Measurements from ENCODE around the gene CROT. TPM values are rescaled to one million over a fixed set of nuclear protein-coding genes. Genes with fewer than 3 reads are reported as not detected.

CROT gene
- polyA plus RNA-seq, 1 donor = 64.1 TPM

DNA sequence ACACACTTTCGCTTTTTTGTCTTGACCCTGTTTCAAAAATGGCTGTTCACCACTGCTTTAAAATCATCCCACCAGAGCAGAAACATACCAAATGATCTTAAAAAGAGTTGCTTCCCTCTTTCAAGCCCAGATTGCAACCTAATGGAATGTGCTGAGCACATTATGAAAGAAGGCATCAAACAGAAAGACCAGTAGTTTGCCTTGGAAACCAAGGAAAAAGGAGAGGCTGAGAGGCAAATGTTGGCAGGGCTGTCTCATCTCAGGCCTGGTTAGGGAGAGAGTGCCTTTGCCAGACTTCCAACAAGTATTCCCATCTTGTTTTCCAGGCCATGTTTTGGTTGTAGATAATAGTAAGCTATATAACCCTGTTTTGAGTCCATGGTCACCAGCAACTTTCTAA is 65.7 kb downstream of the CROT start:
- no peak for DNase-seq
- no peaks in the 10 kb centered on the region for H3K36me3 ChIP-seq (ENCODE audit: control insufficient read depth, insufficient read depth, low read length)
- no peaks in the 10 kb centered on the region for H3K27me3 ChIP-seq (ENCODE audit: control insufficient read depth, insufficient read depth, low read length)
- H3K9me3 ChIP-seq (ENCODE audit: control insufficient read depth, low read depth, low read length) = no peaks in the 10 kb centered on the region
- no CpG with 5 or more reads among the region's 1 CpG for WGBS (ENCODE audit: insufficient coverage, low lambda C conversion rate)
- H3K4me3 ChIP-seq (ENCODE audit: low read length) = no peak overlapping the region
- H3K27ac ChIP-seq (ENCODE audit: low read length) = no peak overlapping the region
- H3K4me1 ChIP-seq (ENCODE audit: control insufficient read depth, insufficient read depth, low read length) = peaks cover 4% of the 10 kb centered on the region

DNA sequence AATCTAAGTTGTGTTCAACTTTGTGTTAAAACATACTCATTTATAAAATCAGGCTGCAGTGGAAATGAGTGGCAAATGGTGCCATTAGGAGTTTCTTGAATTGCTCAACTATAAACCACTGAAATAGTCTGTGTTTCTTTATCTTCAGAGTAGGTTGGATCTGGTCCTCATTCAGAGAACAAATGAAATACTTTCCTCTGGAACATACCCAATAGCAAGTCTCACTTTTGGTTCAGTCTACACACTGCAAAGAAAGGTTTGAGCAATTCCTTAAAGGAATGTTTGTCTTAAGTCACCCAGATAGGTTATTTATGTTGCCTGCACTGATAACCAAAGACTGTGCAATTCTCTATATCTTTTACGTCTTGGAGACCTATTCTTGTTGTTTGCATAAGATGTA is 67.6 kb downstream of the CROT start:
- no peaks in the 10 kb centered on the region for H3K9me3 ChIP-seq (ENCODE audit: control insufficient read depth, low read depth, low read length)
- no peak overlapping the region for H3K27ac ChIP-seq (ENCODE audit: low read length)
- H3K36me3 ChIP-seq (ENCODE audit: control insufficient read depth, insufficient read depth, low read length) = no peaks in the 10 kb centered on the region
- no CpG with 5 or more reads among the region's 1 CpG for WGBS (ENCODE audit: insufficient coverage, low lambda C conversion rate)
- no peaks in the 10 kb centered on the region for H3K27me3 ChIP-seq (ENCODE audit: control insufficient read depth, insufficient read depth, low read length)
- peaks cover 4% of the 10 kb centered on the region for H3K4me1 ChIP-seq (ENCODE audit: control insufficient read depth, insufficient read depth, low read length)
- no peak for DNase-seq
- H3K4me3 ChIP-seq (ENCODE audit: low read length) = no peak overlapping the region

DNA sequence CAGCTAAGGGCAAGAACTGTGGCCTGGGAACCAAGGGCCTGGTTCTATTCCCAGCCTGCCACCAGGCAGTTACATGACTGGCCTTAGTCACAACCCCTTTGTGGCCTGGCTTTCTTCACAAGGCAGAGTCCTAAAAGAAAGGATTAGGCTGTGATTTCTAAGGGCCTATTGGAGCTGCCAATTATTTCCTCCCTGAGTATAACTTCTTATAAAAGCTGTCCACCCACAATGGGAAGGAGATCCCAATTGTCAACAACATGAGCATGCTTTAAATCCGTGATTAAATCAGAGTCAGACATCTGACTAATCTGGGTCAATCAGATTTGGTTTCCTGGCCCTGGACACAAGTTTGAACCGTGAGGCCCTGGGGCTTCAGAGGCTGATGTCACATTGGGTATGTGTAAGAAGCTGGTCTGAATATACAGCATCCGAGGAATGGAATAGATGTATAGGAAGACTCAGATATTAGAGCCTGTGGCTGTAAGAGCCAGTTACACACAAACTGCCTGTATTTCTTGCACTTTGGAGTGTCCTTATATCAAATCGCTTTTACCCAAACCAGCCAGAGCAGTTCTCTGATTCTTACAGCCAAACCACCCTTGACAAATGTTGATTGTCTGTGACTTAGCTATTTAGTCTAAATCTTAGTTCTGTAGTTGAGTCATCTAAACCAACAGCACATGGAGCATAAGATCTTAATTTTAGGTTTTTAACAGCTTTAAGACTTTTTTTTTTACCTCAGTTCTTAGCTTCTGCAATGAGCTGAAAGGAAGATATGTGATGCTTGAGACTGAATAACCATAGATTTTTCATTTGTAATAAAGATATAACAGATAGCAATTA is 68.7 kb downstream of the CROT start:
- no peaks in the 10 kb centered on the region for H3K9me3 ChIP-seq (ENCODE audit: control insufficient read depth, low read depth, low read length)
- DNase-seq = no peak
- H3K27me3 ChIP-seq (ENCODE audit: control insufficient read depth, insufficient read depth, low read length) = no peaks in the 10 kb centered on the region
- H3K4me3 ChIP-seq (ENCODE audit: low read length) = no peak overlapping the region
- H3K4me1 ChIP-seq (ENCODE audit: control insufficient read depth, insufficient read depth, low read length) = peaks cover 4% of the 10 kb centered on the region
- WGBS (ENCODE audit: insufficient coverage, low lambda C conversion rate) = no CpG with 5 or more reads among the region's 4 CpGs
- H3K27ac ChIP-seq (ENCODE audit: low read length) = peak overlapping the region; percentile 39
- no peaks in the 10 kb centered on the region for H3K36me3 ChIP-seq (ENCODE audit: control insufficient read depth, insufficient read depth, low read length)

DNA sequence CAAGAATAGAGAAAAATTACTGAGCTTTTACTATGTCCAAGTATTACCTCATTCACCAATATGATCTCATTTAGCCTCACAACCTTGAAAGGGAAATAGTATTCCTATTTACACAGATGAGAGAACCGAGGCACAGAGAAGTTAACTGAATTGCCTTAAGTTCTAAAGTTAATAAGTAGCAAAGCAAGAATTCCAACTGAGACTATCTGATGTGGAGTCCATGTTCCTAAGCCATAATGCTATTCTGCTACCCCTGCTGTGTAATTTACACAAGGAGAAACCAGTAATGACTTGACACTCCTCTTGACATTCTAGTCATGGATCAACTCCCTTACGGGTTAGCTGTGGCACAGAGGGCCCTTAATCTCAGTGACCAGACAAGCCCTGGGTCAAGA is 69.3 kb downstream of the CROT start:
- Histone ChIP-seq H3K9me3 (ENCODE audit: control insufficient read depth, low read depth, low read length) (no peaks in the 10 kb centered on the region), H3K36me3 (ENCODE audit: control insufficient read depth, insufficient read depth, low read length) (no peaks in the 10 kb centered on the region), H3K4me1 (ENCODE audit: control insufficient read depth, insufficient read depth, low read length) (peaks cover 4% of the 10 kb centered on the region), H3K4me3 (ENCODE audit: low read length) (no peak overlapping the region), H3K27ac (ENCODE audit: low read length) (peak overlapping the region; percentile 47), H3K27me3 (ENCODE audit: control insufficient read depth, insufficient read depth, low read length) (no peaks in the 10 kb centered on the region)
- DNase-seq = peak; percentile 11 to 60
- no CpG with 5 or more reads among the region's 2 CpGs for WGBS (ENCODE audit: insufficient coverage, low lambda C conversion rate)

DNA sequence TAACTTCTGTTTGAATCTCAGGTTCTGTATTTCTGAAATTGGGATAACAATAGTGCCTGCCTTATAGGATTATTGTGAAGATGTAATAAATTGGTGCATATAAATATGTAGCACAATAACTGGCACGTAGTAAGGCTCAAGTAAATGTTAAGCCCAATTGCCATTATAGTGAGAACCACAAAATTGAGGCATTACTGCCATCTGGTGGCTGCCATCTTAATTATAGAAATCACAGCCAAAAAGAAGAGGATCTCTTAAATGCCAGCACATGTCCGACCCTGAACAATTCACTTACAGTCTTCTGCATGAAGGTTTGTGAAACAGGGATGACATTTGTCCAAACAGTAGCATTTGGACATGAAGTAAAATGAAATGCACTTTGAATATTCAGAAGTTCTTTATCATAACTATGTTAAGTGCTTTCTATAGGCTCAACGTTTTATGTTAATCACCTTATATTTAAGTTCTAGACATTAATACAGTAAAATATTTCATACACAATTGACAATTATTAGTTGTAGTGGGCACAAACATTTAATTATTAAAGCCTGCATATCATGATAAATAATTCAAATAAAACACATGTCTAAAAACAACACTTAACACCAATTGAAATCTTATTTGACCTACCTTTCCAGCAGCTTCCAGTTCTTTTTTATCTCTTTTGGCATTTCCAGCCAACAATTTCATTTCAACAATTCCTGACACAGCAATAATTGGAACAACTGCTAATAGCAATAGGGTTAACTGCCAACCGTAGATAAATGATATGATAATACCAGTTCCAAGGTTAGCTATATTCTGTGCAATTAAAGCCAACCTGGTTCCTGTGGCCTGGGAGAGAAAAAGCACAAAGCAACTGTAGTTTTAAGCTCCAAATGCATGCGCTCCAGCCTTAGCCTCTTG is 71.5 kb downstream of the CROT start:
- WGBS (ENCODE audit: insufficient coverage, low lambda C conversion rate) = 29% methylated on average over 3 of the region's 5 CpGs
- Histone ChIP-seq H3K4me1 (ENCODE audit: control insufficient read depth, insufficient read depth, low read length) (peaks cover 4% of the 10 kb centered on the region), H3K27ac (ENCODE audit: low read length) (no peak overlapping the region), H3K9me3 (ENCODE audit: control insufficient read depth, low read depth, low read length) (no peaks in the 10 kb centered on the region), H3K36me3 (ENCODE audit: control insufficient read depth, insufficient read depth, low read length) (no peaks in the 10 kb centered on the region), H3K27me3 (ENCODE audit: control insufficient read depth, insufficient read depth, low read length) (no peaks in the 10 kb centered on the region), H3K4me3 (ENCODE audit: low read length) (no peak overlapping the region)
- DNase-seq = peak; percentile 31 to 53

DNA sequence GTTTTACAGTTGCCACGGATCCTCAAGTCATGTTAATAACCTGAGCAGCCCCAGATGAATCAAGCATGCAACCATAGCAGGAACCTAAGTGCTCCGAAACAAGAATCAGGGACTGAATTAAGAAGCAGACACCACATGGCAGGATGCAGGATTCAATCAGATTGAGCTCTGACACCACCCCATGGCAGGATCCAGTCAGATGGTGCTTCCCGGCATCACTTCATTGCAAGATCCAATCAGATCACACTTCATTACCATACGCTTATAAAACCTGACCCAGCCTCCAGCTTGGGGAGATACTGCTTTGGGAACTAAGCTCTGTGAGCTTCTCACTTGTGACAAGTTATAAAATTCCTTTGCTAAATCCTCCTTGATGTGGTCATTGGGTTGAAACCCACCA is 74.7 kb downstream of the CROT start:
- no peaks in the 10 kb centered on the region for H3K9me3 ChIP-seq (ENCODE audit: control insufficient read depth, low read depth, low read length)
- WGBS (ENCODE audit: insufficient coverage, low lambda C conversion rate) = 100% methylated on average over 1 of the region's 4 CpGs
- H3K36me3 ChIP-seq (ENCODE audit: control insufficient read depth, insufficient read depth, low read length) = no peaks in the 10 kb centered on the region
- H3K4me3 ChIP-seq (ENCODE audit: low read length) = no peak overlapping the region
- DNase-seq = no peak
- peaks cover under 1% of the 10 kb centered on the region for H3K4me1 ChIP-seq (ENCODE audit: control insufficient read depth, insufficient read depth, low read length)
- H3K27me3 ChIP-seq (ENCODE audit: control insufficient read depth, insufficient read depth, low read length) = no peaks in the 10 kb centered on the region
- no peak overlapping the region for H3K27ac ChIP-seq (ENCODE audit: low read length)

DNA sequence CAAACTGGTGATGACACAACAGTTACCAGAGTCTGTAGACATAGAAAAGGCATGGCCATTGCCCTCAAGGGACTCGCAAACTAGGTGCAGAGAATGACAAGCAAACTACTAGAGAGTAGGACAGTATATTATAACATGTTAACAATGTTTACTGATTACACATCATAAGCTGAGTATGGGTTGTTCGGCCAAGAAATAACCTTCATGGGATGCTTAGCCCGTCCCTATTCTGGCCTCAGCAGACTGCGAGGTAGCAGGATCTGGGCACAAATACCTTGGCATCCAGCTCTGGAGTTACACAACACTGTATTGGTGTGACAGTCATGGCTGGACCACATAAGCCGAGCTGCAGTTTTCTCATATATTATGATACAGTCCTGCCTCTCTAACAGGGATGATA is 78.6 kb downstream of the CROT start:
- DNase-seq = no peak
- Histone ChIP-seq H3K27ac (ENCODE audit: low read length) (no peak overlapping the region), H3K9me3 (ENCODE audit: control insufficient read depth, low read depth, low read length) (no peaks in the 10 kb centered on the region), H3K4me3 (ENCODE audit: low read length) (no peak overlapping the region), H3K36me3 (ENCODE audit: control insufficient read depth, insufficient read depth, low read length) (no peaks in the 10 kb centered on the region), H3K27me3 (ENCODE audit: control insufficient read depth, insufficient read depth, low read length) (no peaks in the 10 kb centered on the region), H3K4me1 (ENCODE audit: control insufficient read depth, insufficient read depth, low read length) (no peaks in the 10 kb centered on the region)
- WGBS (ENCODE audit: insufficient coverage, low lambda C conversion rate) = 100% methylated on average over 2 of the region's 5 CpGs

DNA sequence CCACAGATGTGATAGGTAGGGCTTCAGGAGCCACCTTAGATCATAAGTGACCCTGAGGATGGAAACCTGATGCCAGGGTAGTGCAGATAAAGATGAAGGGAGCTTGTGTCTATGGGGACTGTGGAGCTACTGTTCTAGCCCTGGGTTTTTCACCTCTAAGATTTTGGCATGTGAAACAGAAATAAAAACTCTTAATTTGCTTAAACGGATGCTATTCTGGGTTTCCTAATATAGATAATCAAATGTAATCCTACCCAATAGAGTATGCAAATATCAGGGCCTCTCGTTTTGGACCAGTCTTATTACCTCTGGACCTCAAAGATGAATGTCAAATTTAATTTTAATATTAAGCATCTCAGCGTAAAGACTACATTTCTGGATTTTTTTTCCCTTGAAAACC is 80.7 kb downstream of the CROT start:
- Histone ChIP-seq H3K27ac (ENCODE audit: low read length) (no peak overlapping the region), H3K36me3 (ENCODE audit: control insufficient read depth, insufficient read depth, low read length) (no peaks in the 10 kb centered on the region), H3K4me1 (ENCODE audit: control insufficient read depth, insufficient read depth, low read length) (no peaks in the 10 kb centered on the region), H3K4me3 (ENCODE audit: low read length) (no peak overlapping the region), H3K9me3 (ENCODE audit: control insufficient read depth, low read depth, low read length) (no peaks in the 10 kb centered on the region), H3K27me3 (ENCODE audit: control insufficient read depth, insufficient read depth, low read length) (no peaks in the 10 kb centered on the region)
- DNase-seq = no peak
- WGBS (ENCODE audit: insufficient coverage, low lambda C conversion rate) = 80% methylated on average over 1 of the region's 3 CpGs

DNA sequence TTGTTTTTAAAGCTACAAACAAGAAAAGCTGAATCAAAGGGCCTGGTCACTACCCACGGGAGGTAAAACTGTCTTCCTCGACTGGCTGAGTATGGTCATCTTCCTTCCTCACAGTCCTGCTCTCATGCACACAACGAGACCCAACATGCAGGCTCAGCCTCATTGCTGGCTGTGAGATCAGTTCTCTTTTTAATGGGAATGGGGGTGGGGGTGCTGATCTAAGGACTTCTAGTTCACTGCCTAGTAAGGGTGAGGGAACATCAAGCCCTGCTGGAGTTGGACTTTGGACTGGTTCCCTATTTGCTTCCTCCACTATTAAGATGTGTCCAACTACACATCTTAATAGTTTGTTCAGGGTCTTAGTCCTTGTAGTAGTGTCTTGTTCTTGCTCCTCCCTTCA is 81.8 kb downstream of the CROT start:
- Histone ChIP-seq H3K27me3 (ENCODE audit: control insufficient read depth, insufficient read depth, low read length) (no peaks in the 10 kb centered on the region), H3K9me3 (ENCODE audit: control insufficient read depth, low read depth, low read length) (no peaks in the 10 kb centered on the region), H3K27ac (ENCODE audit: low read length) (no peak overlapping the region), H3K36me3 (ENCODE audit: control insufficient read depth, insufficient read depth, low read length) (no peaks in the 10 kb centered on the region), H3K4me1 (ENCODE audit: control insufficient read depth, insufficient read depth, low read length) (no peaks in the 10 kb centered on the region), H3K4me3 (ENCODE audit: low read length) (no peak overlapping the region)
- DNase-seq = no peak
- no CpG with 5 or more reads among the region's 3 CpGs for WGBS (ENCODE audit: insufficient coverage, low lambda C conversion rate)

DNA sequence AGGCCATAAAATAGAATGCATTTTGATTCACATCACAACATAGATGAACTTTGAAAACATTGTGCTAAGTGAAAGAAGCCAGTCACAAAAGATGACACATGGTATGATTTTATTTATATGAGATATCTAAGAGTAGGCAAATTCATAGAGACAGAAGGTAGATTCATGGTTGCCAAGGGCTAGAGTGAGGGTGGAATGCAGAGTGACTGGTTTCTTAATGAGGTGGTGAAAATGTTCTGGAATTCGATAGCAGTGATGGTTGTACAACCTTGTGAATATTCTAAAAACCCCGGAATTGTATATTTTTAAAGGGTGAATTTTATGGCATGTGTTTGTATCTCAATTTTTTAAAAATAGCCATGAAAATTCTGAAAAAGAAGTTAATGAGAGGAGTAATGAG is 87.1 kb downstream of the CROT start:
- Histone ChIP-seq H3K27me3 (ENCODE audit: control insufficient read depth, insufficient read depth, low read length) (no peaks in the 10 kb centered on the region), H3K9me3 (ENCODE audit: control insufficient read depth, low read depth, low read length) (no peaks in the 10 kb centered on the region), H3K4me3 (ENCODE audit: low read length) (no peak overlapping the region), H3K27ac (ENCODE audit: low read length) (no peak overlapping the region), H3K36me3 (ENCODE audit: control insufficient read depth, insufficient read depth, low read length) (no peaks in the 10 kb centered on the region), H3K4me1 (ENCODE audit: control insufficient read depth, insufficient read depth, low read length) (no peaks in the 10 kb centered on the region)
- WGBS (ENCODE audit: insufficient coverage, low lambda C conversion rate) = 100% methylated on average over 2 of the region's 2 CpGs
- no peak for DNase-seq

Measured in large intestine (tissue), 3 donors.